GM12873 (cell line): ENCODE measurements around the gene CCDC85A.

ENCODE experiments used
- TF ChIP-seq, protein P1 (sequence below): IDR thresholded peaks from 2 replicates; pipeline ENCODE4 v1.5.1; 2012; ENCODE audit warnings: low read depth, mild to moderate bottlenecking, moderate library complexity, low read length, control low read depth; ENCODE audit not compliant: insufficient read depth; ENCODE audit errors: missing control alignments

CCDC85A gene

GRCh38 chr2:56210291-56210690 lies 26.5 kb downstream of the CCDC85A start:
- TF ChIP-seq, protein P1, sequence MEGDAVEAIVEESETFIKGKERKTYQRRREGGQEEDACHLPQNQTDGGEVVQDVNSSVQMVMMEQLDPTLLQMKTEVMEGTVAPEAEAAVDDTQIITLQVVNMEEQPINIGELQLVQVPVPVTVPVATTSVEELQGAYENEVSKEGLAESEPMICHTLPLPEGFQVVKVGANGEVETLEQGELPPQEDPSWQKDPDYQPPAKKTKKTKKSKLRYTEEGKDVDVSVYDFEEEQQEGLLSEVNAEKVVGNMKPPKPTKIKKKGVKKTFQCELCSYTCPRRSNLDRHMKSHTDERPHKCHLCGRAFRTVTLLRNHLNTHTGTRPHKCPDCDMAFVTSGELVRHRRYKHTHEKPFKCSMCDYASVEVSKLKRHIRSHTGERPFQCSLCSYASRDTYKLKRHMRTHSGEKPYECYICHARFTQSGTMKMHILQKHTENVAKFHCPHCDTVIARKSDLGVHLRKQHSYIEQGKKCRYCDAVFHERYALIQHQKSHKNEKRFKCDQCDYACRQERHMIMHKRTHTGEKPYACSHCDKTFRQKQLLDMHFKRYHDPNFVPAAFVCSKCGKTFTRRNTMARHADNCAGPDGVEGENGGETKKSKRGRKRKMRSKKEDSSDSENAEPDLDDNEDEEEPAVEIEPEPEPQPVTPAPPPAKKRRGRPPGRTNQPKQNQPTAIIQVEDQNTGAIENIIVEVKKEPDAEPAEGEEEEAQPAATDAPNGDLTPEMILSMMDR: no peak

DNA sequence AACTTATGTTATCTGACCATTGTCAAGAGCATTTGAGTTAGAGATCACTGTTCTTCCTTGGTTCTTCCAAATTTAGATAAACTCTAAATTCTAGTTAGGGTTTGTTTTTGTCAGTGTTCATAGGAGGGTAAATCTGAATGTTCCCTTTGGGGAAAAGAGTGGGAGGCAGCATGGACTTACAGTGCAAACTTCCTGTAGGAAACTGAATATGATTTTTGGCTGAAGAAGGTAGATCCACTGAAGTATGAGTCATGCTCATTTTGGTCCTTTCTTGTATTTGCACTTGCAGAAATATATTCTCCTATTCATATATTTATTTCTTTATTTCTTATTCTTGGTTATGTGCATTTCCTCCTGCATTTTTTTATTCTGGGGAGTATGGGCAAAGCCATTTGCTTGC lies 27.3 kb downstream of the CCDC85A start:
- TF ChIP-seq, protein P1: no peak

DNA sequence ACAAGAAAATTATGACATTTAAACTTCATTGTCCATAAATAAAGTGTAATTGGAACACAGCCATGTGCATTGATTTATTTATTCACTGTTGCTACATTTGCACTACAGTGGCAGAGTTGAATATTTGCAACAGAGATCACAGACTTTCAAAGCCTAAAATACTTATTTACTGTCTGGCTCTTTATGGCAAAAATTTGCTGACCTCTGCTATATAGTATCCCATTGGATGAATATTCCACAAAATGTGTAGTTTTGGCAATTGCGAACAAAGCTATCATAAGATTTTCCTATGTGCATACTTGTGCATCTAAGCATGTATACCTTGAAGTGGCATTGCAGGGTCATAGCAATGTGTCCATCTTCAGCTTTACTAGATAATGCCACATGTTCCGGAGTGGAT lies 32.1 kb downstream of the CCDC85A start:
- TF ChIP-seq, protein P1: no peak

DNA sequence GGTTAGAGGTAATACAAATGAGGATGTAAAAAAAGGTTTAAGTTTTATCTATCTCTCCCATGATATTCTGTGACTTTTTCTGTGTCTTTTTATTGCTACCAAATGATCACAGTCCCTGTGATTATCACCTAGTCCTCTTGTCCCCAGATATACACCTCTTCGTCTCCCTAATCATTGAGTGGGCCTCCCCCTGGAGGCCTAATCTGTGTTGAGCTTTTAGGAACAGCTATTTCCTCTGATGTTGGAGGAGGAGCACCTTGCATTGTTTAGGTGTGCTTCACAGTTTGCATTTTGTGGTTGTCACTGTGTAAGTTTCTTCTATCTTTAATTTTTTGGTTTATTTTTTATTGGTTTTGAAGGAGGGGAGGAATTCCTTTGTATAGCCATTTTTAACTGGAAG lies 33.3 kb downstream of the CCDC85A start:
- TF ChIP-seq, protein P1: no peak

GRCh38 chr2:56222481-56222880 lies 38.7 kb downstream of the CCDC85A start:
- TF ChIP-seq, protein P1: no peak

- TF ChIP-seq, protein P1: no peak
Observed at GRCh38 chr2:56224316-56224715, 40.5 kb downstream of the CCDC85A start.

- TF ChIP-seq, protein P1: no peak
Observed at GRCh38 chr2:56227811-56228210, 44.0 kb downstream of the CCDC85A start.

DNA sequence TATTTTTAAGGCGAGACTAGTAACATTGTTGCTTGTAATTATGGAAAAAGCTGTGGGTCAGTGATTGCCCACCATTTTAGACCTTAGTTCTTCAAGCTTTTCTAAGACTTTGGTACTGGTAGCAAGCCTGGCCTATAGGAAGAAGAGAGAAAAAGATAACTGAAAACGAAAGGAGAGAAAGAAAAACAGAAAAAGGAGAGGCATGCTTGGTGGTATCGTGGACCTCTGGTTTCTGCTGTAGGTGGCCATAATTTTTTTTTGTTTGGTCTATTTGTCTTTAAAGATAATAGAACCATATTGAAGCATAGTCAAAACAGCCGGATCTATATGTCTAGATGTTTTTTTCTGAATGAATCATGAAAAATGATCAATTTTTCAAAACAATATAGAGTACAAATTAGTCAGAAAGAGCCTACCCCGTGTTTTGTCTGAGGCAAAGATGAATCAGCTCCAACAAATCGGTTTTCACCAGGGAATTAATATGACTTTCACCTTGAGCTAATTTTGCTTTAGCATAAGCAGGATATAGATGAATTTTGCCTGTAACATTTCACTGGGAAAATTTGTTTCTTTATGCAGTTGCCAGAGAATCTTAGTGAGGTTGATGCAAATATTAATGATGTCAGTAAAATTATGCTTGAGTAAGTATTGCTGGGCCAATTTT lies 45.7 kb downstream of the CCDC85A start:
- TF ChIP-seq, protein P1: no peak
